GM19043 (cell line): Measurements from ENCODE around the gene EEF1B2.

Experiments
- ATAC-seq: cut with Tn5 transposase; IDR thresholded peaks from one replicate; pipeline ENCODE4 v1.9.1; 2021; ENCODE audit warnings: low read depth; ENCODE audit not compliant: unreplicated experiment

The EEF1B2 gene

DNA sequence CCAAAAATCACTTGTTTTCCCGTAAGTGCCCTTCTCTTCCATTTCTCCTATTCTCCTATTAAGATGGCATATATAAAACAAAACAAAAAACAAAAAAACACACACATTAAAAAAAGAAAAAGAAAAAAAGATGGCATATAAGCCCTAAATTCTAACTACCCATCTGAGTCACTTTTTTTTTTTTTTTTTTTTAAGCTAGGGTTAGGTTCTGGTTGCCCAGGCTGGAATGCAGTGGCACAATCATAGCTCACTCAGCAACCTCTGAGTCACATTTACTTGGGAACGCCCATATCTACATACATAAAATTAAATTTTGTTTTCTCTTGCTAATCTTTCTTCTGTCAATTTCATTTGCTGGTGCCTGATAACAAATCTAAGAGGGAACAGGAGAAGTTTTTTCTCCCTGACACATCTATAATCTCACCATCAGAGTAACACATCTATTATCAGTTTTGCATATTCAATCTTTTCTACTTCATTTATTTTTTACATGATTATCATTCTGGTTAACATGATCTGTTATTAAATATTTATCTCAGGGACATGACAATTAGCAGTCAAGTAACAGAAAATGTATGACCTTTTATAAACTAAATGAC is 52.1 kb downstream of the EEF1B2 start:
- no peak for ATAC-seq
